PC-3 (cell line): ENCODE measurements around the gene ALDH3B2. TPM values are rescaled to one million over a fixed set of nuclear protein-coding genes. Genes with fewer than 3 reads are reported as not detected.
"Not testable (repeated sequence)": the region's sequence is repeated elsewhere in the genome, so short reads cannot be mapped to it uniquely, and the experiment has no call there.

ENCODE experiments used
- ATAC-seq: fragments of 200-7000 bp; cut with Tn5 transposase; 2 replicates; pipeline ENCODE4 v1.9.1; 2020; ENCODE audit warnings: mild to moderate bottlenecking, moderate library complexity
- BruUV-seq: library from RNA; stranded (reverse); fragments of 400-500 nt; replicated peaks from 2 replicates; lab custom pipeline; 2021; lab: Mats Ljungman, UMichigan
- CTCF ChIA-PET: fragments of 300-600 bp; sonication (Branson Sonifier 250); formaldehyde crosslinking; loops from one replicate; lab custom pipeline; 2022; ENCODE audit warnings: antibody characterized with exemption; lab: Charles Lee
- POLR2A ChIA-PET: fragments of 300-600 bp; sonication (Branson Sonifier 250); formaldehyde crosslinking; loops from one replicate; lab custom pipeline; 2022; ENCODE audit warnings: antibody characterized with exemption; ENCODE audit not compliant: unreplicated experiment; lab: Charles Lee
- DNase-seq: peaks from one replicate; pipeline ENCODE4 v3.0.0-alpha.2; 2015
- H2AFZ ChIP-seq: fragments of 300-600 bp; sonication (generic); 2 replicates; pipeline ENCODE4 v1.6.0; 2016; ENCODE audit warnings: antibody characterized with exemption, low read length
- H3F3A ChIP-seq: fragments of 300-600 bp; sonication (generic); one replicate; pipeline ENCODE4 v1.6.0; 2017; ENCODE audit warnings: antibody characterized with exemption, low read length, control low read depth, mild to moderate bottlenecking; ENCODE audit not compliant: unreplicated experiment
- H3K27ac ChIP-seq: fragments of 300-600 bp; sonication (generic); 2 replicates; pipeline ENCODE4 v1.5.1; 2016; ENCODE audit warnings: mild to moderate bottlenecking, low read length
- H3K27me3 ChIP-seq: fragments of 300-600 bp; sonication (generic); 2 replicates; pipeline ENCODE4 v1.6.1; 2016; ENCODE audit warnings: low read length, mixed read lengths
- H3K36me3 ChIP-seq: fragments of 300-600 bp; sonication (generic); 2 replicates; pipeline ENCODE4 v1.6.1; 2016; ENCODE audit warnings: low read depth, mixed run types, low read length, mixed read lengths
- H3K4me1 ChIP-seq: fragments of 300-600 bp; sonication (generic); 2 replicates; pipeline ENCODE4 v1.5.1; 2016; ENCODE audit warnings: low read length; ENCODE audit not compliant: insufficient read depth
- H3K4me2 ChIP-seq: fragments of 300-600 bp; sonication (generic); 2 replicates; pipeline ENCODE4 v1.6.0; 2016; ENCODE audit warnings: low read length
- H3K4me3 ChIP-seq: fragments of 300-600 bp; sonication (generic); 2 replicates; pipeline ENCODE4 v1.5.1; 2016; ENCODE audit warnings: mild to moderate bottlenecking, low read length, mixed read lengths
- H3K79me2 ChIP-seq: fragments of 300-600 bp; sonication (generic); 2 replicates; pipeline ENCODE4 v1.6.1; 2017; ENCODE audit warnings: low read length, mixed read lengths
- H3K9ac ChIP-seq: fragments of 300-600 bp; sonication (generic); 2 replicates; pipeline ENCODE4 v1.6.0; 2016; ENCODE audit warnings: mild to moderate bottlenecking, low read length
- H3K9me2 ChIP-seq: fragments of 300-600 bp; sonication (generic); replicated peaks from 2 replicates; pipeline ENCODE4 v1.6.1; 2016; ENCODE audit warnings: mixed run types, low read length, mixed read lengths
- H3K9me3 ChIP-seq: fragments of 300-600 bp; sonication (generic); 2 replicates; pipeline ENCODE4 v1.6.1; 2016; ENCODE audit warnings: low read length, mixed read lengths
- H4K20me1 ChIP-seq: fragments of 300-600 bp; sonication (generic); 2 replicates; pipeline ENCODE4 v1.6.1; 2016; ENCODE audit warnings: low read length, mixed read lengths
- intact Hi-C: fragments of 100-400 bp; cut with micrococcal nuclease; formaldehyde crosslinking; loops from 2 replicates; pipeline ENCODE4 v1.9.0; 2023
- total RNA-seq: library from RNA; depleted of rRNA; stranded (reverse); fragments of >200 nt; gene quantifications from 2 replicates; pipeline ENCODE4 v1.2.3, GENCODE V29; 2014

The ALDH3B2 gene
- total RNA-seq, 1 experiment from 2014 or later = not detected

DNA sequence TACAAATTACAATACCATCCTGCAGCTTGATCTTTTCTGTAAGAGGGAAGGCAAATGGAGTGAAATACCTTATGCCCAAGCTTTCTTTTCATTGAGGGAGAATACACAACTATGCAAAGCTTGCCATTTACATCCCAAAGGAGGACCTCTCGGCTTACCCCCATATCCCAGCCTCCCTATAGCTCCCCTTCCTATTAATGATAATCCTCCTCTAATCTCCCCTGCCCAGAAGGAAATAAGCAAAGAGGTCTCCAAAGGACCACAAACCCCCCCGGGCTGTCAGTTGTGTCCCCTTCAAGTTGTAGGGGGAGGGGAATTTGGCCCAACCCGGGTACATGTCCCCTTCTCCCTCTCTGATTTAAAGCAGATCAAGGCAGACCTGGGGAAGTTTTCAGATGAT, 52.5 kb downstream of the ALDH3B2 start:
- H3K27me3 ChIP-seq, H3K27ac ChIP-seq, H3K36me3 ChIP-seq, H3K4me1 ChIP-seq, intact Hi-C loops, H3K9ac ChIP-seq, H3K9me3 ChIP-seq, BruUV-seq, H3K4me3 ChIP-seq, H3F3A ChIP-seq, H3K4me2 ChIP-seq, H3K9me2 ChIP-seq, H4K20me1 ChIP-seq, DNase-seq, CTCF ChIA-PET, POLR2A ChIA-PET, ATAC-seq, H3K79me2 ChIP-seq, H2AFZ ChIP-seq: not testable (repeated sequence)

DNA sequence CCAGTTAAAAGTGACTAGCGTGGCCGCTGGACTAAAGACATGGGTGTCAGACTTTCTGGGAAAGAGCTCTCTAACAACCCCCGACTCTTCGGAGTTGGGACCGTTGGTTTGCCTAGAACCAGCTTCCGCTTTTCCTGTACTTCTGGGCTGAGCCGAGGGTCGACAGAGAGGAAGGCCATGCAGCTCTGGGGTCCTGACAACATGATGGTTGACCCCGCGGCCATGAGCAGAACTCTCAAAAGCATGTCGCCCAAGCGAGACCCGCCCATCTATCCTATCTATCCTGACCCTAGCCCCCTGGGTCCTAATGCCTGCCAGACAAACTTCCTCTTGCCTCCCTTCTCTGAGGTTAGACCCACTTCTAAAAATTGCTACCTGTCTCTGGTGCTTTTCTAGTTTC, 53.8 kb downstream of the ALDH3B2 start:
- H3K36me3 ChIP-seq, intact Hi-C loops, H3K4me1 ChIP-seq, CTCF ChIA-PET, H3K9me3 ChIP-seq, H3K9ac ChIP-seq, H3K4me2 ChIP-seq, ATAC-seq, H3K4me3 ChIP-seq, H2AFZ ChIP-seq, H3K27me3 ChIP-seq, H3K27ac ChIP-seq, H3K9me2 ChIP-seq, H4K20me1 ChIP-seq, POLR2A ChIA-PET, H3F3A ChIP-seq, BruUV-seq, DNase-seq, H3K79me2 ChIP-seq: not testable (repeated sequence)

DNA sequence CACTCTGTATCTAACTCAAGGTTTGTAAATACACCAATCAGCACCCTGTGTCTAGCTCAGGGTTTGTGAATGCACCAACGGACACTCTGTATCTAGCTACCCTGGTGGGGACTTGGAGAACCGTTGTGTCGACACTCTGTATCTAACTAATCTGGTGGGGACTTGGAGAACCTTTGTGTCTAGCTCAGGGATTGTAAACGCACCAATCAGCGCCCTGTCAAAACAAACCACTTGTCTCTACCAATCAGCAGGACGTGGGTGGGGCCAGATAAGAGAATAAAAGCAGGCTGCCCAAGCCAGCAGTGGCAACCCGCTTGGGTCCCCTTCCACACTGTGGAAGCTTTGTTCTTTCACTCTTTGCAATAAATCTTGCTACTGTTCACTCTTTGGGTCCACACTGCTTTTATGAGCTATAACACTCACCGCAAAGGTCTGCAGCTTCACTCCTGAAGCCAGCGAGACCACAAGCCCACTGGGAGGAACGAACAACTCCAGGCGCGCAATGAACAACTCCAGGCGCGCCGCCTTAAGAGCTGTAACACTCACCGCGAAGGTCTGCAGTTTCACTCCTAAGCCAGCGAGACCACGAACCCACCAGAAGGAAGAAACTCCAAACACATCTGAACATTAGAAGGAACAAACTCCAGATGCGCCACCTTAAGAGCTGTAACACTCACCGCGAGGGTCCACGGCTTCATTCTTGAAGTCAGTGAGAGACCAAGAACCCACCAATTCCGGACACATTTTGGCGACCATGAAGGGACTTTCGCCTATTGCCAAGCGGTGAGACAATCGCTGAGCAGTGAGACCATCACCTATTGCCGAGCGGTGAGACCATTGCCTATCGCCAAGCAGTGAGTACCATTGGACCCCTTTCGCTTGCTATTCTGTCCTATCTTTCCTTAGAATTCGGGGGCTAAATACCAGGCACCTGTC, 54.5 kb downstream of the ALDH3B2 start:
- intact Hi-C loops, H3K9ac ChIP-seq, H3K27ac ChIP-seq, DNase-seq, CTCF ChIA-PET, BruUV-seq, H3K4me3 ChIP-seq, POLR2A ChIA-PET, H3K9me2 ChIP-seq, H3K36me3 ChIP-seq, H3K27me3 ChIP-seq, H3F3A ChIP-seq, H3K9me3 ChIP-seq, H3K4me2 ChIP-seq, ATAC-seq, H3K79me2 ChIP-seq, H3K4me1 ChIP-seq, H4K20me1 ChIP-seq, H2AFZ ChIP-seq: not testable (repeated sequence)

DNA sequence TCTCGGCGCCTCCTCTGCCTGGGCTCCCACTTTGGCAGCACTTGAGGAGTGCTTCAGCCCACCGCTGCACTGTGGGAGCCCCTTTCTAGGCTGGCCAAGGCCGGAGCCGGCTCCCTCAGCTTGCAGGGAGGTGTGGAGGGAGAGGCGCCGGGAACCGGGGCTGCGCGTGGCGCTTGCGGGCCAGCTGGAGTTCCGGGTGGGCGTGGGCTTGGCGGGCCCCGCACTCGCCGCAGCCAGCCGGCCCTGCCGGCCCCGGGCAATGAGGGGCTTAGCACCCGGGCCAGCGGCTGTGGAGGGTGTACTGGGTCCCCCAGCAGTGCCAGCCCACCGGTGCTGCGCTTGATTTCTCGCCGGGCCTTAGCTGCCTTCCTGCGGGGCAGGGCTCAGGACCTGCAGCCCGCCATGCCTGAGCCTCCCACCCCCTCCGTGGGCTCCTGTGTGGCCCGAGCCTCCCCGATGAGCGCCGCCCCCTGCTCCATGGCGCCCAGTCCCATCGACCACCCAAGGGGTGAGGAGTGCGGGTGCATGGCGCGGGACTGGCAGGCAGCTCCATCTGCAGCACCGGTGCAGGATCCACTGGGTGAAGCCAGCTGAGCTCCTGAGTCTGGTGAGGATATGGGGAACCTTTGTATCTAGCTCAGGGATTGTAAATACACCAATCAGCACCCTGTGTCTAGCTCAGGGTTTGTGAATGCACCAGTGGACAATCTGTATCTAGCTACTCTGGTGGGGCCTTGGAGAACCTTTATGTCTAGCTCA, 55.3 kb downstream of the ALDH3B2 start:
- H4K20me1 ChIP-seq, DNase-seq, intact Hi-C loops, H3K27ac ChIP-seq, H3K4me3 ChIP-seq, H3F3A ChIP-seq, H3K4me1 ChIP-seq, H3K9ac ChIP-seq, POLR2A ChIA-PET, H2AFZ ChIP-seq, H3K36me3 ChIP-seq, BruUV-seq, H3K9me2 ChIP-seq, H3K9me3 ChIP-seq, H3K79me2 ChIP-seq, H3K4me2 ChIP-seq, ATAC-seq, H3K27me3 ChIP-seq: not testable (repeated sequence)
- CTCF ChIA-PET = interaction anchor here (0.6 kb wide), 1 partner anchor 65 kb away, joined by 5 read pairs; no protein-coding TSS in a partner anchor
